Measurements from ENCODE around the gene DNAAF5.
"Not testable (repeated sequence)": the region's sequence is repeated elsewhere in the genome, so short reads cannot be mapped to it uniquely, and the experiment has no call there.

DNAAF5 gene

DNA sequence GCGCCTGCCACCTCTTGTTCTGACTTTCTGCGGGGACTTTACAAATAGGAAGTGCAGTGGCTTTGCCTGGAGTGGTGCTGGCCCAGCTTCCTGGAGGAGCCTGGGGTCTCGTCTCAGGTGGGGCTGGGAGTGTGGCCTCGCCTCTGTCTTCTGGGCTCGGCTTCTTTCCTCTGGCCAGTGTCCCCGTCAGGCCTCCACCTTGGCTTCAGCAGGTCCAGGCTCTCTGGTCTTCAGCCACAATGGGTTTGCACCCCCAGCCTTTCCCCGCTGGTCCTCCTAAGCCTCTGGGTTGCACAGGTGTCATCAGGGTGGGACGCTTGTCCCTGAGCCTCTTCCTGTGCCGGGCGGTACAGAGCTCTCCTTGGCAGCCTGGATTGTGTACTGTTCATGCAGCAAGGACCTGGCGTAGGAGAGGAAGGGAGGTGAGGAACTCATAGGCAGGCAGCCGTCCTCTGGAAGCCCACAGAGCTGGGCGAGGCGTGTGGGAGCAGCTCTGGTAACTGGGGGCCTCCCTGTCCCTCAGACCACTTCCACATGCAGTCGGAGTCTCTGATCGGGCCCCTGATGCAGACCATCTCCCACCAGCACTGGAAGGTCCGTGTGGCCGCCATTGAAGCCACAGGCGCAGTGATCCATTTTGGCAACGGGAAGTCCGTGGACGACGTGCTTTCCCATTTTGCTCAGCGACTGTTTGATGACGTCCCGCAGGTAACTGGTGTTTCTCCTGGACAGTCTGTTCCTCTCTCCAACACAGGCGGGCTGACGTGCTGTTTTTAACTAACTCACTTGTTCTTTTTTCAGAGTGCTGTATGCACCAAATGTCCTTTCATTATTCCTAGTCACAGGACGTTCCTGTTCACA, 2.9 kb downstream of the DNAAF5 start:
- in situ Hi-C loops (cut with HindIII; ENCODE audit: low sequenced_read_pairs) = no loop called here

DNA sequence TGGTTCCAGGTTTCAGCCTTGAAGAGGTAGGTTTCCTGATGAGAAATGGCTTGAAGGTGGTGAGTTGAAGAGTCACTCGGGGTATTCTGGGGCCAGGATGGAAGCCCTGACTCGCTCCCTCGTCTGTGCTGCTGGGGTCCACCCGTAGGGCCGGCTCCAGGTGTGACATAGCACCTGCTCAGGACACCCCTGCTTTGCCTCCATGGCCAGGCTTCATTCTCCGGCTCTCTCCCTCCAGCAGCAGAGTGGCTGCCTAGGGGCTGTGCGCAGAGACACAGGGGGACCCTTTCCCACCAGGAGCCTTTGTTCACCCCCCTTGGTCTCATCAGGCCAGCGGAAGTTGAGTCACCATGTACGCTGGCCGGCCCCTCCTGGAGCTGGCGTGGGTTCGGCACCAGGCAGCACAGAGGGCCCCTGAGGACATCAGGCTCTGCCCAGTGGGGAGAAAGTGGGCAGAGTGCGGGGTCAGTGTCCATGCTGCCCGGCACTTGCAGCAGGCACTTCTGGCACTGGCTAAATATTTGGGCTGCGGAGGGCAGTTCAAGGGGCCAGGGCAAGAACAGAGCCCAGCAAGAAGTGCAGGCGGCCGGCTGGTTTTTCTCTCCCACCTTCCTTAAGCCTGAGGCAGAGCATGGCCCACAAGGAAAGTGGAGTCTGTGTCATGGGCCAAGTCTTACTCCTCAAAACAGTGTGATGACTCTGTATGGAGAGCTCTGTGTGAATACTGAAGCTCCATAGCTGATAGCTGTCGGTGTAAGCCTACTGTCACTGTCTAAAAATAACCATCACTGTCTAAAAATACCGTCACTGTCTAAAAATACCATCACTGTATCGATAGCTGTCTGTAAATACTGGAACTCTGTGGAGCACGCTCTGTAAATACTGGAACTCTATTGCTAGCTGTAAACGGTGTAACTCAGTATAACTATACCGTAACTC, 4.3 kb downstream of the DNAAF5 start:
- in situ Hi-C loops (cut with HindIII; ENCODE audit: low sequenced_read_pairs) = loop anchor here (5.0 kb wide), 1 partner anchor 47 kb away; no protein-coding TSS in a partner anchor

DNA sequence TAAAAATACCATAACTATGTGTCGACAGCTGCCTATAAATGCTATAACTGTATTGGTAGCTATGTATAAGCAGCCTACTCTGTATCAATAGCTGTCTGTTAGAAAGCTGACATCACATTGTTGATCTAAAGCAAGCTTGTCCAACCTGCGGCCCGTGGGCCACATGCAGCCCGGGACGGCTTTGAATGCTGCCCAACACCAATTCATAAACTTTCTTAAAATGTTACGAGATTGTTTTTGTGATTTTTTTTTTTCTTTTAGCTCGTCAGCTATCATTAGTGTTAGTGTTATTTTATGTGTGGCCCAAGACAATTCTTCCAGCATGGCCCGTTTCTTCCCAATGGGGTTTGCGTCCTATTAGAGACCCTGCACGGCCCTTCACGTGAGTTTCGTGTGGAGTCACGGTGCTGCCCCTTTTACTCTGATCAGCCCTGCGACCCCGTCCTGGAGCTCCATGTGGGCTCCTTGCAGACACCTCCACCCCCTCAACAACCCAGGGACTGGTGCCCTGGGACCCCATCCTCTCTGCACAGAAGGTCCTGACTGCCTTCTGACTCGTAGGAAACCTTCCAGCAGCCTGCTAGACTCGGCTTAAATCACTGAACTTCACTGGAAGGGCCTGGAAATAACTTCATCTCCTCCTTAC, 5.1 kb downstream of the DNAAF5 start:
- in situ Hi-C loops (cut with HindIII; ENCODE audit: low sequenced_read_pairs) = loop anchor here (5.0 kb wide), 1 partner anchor 46 kb away; no protein-coding TSS in a partner anchor

DNA sequence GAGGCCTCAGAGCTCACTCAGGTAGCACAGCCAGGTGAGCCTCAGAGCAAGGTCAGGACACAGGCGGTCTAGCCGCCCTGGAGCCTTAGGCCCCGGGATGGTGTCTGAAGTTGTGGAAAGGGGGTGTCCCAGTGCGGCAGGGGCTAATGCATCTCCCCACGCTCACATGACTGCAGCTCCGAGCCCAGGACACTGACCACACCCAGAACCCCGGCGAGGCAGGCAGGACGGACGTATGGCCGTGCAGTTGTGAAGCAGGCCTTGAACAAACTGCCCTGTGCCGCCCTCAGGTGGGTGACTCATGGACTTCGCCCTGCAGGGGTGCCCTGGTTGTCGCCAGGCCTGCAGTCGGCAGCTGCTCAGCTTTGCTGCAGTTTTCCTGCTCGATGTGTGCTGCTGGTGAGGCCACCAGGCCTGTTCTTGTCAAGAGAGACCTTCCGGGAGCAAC, 5.6 kb downstream of the DNAAF5 start:
- in situ Hi-C loops (cut with HindIII; ENCODE audit: low sequenced_read_pairs) = loop anchor here (5.0 kb wide), 1 partner anchor 45 kb away; no protein-coding TSS in a partner anchor

DNA sequence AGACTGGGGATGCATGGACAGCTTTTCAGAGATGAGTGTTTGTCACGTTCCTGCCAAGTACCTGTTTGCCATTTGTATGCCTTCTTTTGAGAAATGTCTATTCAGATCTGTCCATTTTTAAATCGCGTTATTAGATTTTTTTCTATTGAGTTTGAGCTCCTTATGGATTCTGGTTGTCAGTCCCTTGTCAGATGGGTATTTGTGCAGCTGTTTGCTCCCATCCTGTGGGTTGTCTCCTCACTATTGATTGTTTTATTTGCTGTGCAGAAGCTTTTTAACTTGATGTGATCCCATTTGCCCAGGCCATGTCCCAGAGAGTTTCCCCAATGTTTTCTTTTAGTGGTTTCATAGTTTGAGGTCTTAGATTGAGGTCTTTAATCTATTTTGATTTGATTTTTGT, 6.1 kb downstream of the DNAAF5 start:
- in situ Hi-C loops (cut with HindIII; ENCODE audit: low sequenced_read_pairs) = loop anchor here (5.0 kb wide), 1 partner anchor 45 kb away; no protein-coding TSS in a partner anchor

DNA sequence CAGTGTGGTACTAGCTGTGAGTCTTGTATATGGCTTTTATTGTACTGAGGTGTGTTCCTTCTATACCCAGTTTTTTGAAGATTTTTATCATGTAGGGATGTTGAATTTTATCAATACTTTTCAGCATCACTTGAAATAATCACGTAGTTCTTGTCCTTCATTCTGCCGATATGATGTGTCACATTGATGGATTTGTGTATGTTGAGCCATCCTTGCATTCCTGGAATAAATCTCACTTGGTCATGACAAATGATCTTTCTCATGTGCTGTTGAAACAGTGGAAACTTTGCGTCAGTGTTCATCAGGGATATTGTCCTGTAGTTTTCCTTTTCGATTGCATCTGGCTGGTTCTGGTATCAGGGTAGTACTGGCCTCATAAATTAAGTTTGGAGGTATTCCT, 7.7 kb downstream of the DNAAF5 start:
- in situ Hi-C loops (cut with HindIII; ENCODE audit: low sequenced_read_pairs) = loop anchor here (5.0 kb wide), 1 partner anchor 43 kb away; no protein-coding TSS in a partner anchor

DNA sequence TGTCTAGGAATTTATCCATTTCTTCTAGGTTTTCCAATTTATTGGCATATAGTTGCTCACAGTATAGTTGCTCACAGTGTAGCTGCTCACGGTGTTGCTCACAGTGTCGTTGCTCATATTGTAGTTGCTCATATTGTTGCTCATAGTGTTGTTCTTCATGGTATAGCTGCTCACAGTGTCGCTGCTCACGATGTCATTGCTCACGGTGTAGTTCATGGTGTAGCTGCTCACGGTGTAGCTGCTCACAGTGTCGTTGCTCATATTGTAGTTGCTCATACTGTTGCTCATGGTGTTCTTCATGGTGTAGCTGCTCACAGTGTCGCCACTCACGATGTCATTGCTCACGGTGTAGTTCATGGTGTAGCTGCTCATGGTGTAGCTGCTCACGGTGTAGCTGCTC, 8.3 kb downstream of the DNAAF5 start:
- in situ Hi-C loops (cut with HindIII; ENCODE audit: low sequenced_read_pairs) = loop anchor here (5.0 kb wide), 1 partner anchor 42 kb away; no protein-coding TSS in a partner anchor

DNA sequence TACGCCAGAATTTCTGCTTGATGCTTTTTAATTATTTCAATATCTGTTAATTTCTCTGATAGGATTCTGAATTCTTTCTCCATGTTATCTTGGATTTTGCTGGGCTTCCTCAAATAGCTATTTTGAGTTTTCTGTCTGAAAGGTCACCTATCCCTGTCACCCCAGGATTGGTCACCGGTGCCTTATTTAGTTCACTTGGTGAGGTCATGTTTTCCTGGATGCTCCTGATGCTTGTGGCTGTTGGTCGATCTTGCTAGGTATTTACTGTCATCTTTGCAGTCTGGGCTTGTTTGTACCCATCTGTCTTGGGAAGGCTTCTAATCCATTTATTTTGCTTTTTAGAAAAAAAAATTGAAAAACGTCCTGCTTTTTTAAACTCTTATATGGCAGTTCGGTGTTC, 11.7 kb downstream of the DNAAF5 start:
- in situ Hi-C loops (cut with HindIII; ENCODE audit: low sequenced_read_pairs) = no loop called here

DNA sequence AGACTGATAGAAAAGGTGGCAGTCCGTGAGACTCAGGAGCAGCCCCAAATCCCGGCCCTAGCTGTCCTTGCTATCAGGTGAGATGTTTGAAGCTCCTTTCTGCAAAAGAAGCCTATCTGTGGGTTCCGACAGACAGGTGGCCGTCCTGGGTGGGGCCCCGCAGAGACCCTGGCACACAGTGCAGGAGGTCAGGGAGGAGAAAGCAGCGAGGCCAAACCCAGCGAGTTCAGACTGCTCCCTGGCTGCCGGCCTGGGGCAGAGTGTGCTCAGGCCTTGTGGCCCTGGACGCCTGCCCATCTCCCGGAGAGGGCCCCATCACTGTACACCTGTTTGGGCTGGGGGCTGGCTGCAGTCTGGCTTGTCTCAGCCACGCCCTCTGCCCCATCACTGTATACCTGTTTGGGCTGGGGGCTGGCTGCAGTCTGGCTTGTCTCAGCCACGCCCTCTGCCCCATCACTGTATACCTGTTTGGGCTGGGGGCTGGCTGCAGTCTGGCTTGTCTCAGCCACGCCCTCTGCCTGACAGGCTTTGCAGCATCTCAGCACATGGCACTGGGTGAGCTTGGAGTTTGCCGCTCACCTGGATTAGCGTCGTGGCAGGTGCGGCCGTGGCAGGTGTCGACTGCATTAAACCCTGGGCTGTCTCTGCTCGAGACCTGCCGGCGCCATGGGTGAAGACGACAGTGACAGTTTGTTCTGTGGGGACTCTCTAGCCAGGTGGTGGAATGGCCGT, 12.4 kb downstream of the DNAAF5 start:
- in situ Hi-C loops (cut with HindIII; ENCODE audit: low sequenced_read_pairs) = no loop called here

DNA sequence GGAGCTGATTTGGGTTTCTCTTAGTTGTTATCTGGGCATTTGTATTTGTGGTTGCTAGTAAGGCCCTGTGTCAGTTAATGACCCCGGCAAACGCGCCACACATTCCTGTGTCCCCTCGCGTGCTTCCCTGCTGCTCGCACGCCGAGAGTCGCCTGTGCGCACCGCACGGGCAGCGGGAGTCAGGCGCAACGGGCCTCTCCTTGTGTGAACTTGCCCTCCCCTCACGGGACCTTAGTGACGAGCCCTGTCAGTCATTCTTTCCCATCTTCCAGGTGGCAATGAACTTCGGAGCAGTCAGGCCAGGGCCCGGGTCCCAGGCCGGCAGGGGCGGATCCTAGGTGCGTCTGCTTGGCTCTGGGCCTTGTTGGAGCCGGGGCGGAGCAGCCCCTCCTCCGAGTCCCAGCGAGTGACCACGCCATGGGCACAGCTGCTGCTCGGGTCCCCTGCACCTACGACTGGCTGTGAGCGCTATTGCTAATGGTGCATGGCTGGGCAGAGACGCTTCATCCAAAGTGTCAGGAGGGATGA, 13.0 kb downstream of the DNAAF5 start:
- in situ Hi-C loops (cut with HindIII; ENCODE audit: low sequenced_read_pairs) = no loop called here

DNA sequence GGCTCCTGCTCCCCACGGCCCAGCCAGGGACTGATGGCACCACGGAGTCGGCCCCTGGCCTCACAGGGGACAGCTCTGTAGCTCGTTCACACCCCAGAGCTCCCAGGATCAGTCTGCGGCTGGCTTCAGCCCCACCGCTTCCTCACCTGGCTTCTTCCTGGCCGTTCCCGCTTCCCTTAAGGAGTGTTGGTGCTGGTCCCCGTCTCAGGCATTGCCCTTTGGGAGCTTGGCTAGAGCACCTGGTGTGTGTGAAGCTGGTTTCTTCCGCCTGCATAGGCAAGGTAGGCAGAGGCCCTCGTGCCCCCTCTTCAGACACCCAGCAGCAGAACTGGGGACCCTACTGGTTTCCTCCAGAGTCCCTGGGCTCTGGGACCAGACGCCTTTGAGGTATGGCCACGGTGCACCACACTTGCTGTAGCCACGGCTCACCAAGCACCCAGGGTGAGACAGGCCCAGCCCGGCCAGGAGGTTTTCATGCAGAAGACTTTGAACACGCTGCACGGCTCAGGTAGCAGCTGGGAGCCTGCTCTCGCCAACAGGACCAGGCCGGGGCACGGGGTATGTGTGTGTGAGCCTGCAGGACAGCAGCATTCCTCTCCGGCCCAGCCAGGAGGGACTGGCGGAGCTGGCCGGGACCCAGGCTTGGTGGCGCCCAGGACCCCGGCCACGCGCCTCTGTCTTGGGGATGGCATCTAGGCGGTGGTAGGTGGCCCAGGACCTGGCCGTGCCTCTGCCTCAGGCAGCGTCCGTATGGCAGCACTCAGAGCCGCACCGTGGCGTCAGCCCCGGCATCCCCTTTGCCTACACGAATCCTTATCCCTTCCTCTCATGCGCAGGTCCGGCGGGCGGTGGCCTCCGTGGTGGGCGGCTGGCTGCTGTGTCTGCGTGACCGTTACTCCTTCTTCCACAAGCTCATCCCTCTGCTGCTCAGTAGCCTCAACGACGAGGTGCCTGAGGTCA, 13.8 kb downstream of the DNAAF5 start:
- in situ Hi-C loops (cut with HindIII; ENCODE audit: low sequenced_read_pairs) = no loop called here

DNA sequence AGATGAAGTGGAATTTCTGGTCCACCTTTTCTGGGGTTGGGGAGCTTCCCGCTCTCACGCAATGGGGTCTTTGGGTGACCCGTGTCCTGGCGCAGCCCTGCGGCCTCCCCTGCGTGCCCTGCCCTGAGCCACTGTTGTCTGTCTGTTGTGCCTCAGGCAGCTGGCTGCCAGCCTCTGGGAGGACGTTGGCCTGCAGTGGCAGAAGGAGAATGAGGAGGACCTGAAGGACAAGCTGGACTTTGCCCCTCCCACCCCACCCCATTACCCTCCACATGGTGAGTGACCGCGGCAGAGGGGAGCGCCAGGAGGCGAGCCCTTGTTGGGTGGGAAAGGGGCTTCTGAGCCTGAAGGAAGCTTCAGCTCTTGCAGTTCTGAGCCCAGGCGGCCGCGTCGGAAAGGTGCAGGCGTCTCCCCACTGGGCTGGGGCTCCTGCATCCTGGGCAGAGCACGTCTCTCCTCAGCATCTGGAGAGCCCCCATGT, 14.7 kb downstream of the DNAAF5 start:
- in situ Hi-C loops (cut with HindIII; ENCODE audit: low sequenced_read_pairs) = no loop called here

DNA sequence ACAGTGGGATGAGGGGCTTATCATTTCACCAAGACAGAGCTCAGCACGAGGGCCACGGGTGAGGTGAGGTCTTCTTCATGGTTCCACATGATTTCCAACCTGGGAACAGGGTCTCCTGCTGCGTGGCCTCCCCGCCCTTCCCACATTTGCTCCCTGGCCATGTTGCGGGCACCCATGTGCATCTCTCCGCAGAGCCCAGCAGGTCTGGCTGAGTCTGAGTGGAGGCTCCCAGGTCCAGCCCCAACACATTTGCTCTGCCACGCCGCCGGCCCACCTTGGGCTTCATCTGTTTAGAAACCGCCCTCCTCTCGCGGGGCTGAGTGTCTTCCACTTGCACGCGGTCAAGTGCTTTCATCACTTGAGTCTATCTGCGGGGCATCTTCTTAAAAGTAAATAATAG, 15.4 kb downstream of the DNAAF5 start:
- in situ Hi-C loops (cut with HindIII; ENCODE audit: low sequenced_read_pairs) = no loop called here

DNA sequence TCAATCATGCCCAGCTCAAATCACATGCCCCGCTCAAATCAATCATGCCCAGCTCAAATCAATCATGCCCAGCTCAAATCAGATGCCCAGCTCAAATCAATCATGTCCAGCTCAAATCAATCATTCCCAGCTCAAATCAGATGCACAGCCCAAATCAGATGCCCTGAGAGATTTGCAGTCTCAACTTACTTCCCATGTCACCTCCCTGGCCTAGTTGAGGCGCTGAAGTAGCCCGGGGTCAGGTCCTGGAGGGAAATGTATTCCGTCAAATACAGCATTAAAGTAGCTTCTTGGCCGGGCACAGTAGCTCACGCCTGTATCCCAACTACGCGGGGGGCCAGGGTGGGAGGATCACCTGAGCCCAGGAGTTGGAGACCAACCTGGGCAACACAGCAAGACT, 16.3 kb downstream of the DNAAF5 start:
- in situ Hi-C loops (cut with HindIII; ENCODE audit: low sequenced_read_pairs) = no loop called here

DNA sequence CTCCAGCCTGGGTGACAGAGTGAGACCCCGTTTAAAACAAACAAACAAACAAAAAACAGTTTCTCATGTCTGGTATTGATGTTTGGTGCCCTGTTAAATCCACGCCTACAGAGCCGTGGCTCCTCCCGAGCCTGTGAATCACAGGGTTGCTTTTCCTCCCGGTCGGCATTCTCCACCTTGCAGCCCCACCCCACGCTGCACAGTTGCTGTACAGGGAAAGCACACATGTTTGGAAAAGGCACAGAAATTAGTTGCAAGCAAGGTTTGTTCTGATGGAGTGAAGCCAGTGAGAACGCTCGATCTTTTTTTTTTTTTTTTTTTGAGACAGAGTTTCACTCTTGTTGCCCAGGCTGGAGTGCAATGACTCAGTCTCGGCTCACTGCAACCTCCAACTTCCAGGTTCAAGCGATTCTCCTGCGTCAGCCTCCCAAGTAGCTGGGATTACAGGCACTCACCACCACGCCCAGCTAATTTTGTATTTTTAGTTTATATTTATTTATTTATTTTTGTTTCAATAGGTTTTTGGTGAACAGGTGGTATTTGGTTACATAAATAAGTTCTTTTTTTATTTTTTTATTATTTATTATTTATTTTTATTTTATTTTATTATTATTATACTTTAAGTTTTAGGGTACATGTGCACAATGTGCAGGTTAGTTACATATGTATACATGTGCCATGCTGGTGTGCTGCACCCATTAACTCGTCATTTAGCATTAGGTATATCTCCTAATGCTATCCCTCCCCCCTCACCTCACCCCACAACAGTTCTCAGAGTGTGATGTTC, 17.0 kb downstream of the DNAAF5 start:
- in situ Hi-C loops (cut with HindIII; ENCODE audit: low sequenced_read_pairs) = not testable (repeated sequence)

DNA sequence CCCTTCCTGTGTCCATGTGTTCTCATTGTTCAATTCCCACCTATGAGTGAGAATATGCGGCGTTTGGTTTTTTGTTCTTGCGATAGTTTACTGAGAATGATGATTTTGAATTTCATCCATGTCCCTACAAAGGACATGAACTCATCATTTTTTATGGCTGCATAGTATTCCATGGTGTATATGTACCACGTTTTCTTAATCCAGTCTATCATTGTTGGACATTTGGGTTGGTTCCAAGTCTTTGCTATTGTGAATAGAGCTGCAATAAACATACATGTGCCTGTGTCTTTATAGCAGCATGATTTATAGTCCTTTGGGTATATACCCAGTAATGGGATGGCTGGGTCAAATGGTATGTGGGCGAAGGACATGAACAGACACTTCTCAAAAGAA, 17.6 kb downstream of the DNAAF5 start:
- in situ Hi-C loops (cut with HindIII; ENCODE audit: low sequenced_read_pairs) = not testable (repeated sequence)

DNA sequence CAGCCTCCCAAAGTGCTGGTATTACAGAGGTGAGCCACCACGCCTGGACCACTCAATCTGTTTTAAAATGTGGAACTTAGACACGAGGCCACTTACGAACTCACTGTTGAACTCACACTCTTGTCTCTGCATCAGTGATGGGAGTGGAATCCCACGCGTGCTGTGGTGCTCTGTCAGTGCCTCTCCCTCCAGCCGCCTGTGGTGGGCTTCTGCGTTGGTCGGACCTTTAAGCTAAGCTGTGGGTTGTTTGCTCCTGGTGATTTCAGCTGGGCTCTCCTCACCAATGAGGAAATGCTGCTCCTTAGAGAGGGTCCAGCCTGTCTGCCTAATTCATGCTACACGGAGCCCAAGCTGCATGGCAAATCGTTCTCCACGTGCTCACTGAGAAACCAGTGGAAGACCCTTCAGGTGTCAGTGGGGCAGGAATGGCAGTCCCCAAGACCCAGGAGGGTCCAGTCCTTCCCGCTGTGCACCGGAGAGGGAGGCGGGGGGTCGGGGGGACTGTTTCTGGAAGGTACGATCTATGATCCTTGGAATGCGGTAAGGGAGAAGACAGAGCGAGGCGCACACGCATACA, 18.4 kb downstream of the DNAAF5 start:
- in situ Hi-C loops (cut with HindIII; ENCODE audit: low sequenced_read_pairs) = loop anchor here (5.0 kb wide), 1 partner anchor 78 kb away; no protein-coding TSS in a partner anchor

All from endothelial cell of hepatic sinusoid (primary cell).